Thyroid gland (tissue), 4 donors: ENCODE results near the gene ST8SIA1. TPM values are rescaled to one million over a fixed set of nuclear protein-coding genes. Genes with fewer than 3 reads are reported as not detected.

ENCODE experiments used
- DNase-seq, 2 donors: peaks; one replicate each; pipeline ENCODE4 v3.0.0-alpha.2; 2019
- H3K27ac ChIP-seq, 3 donors: fragments of 200-600 bp; sonication (generic); 1 replicate in 2 of 3; 2 replicates in 1 of 3; pipeline ENCODE4 v1.5.1; 2016 to 2019; ENCODE audit warnings: mild to moderate bottlenecking in 1 of 3, moderate library complexity in 1 of 3
- H3K27me3 ChIP-seq: fragments of 200-600 bp; sonication (generic); one replicate; pipeline ENCODE4 v1.5.1; 2019
- H3K36me3 ChIP-seq, 2 donors: fragments of 200-600 bp; sonication (generic); one replicate each; pipeline ENCODE4 v1.5.1; 2016 to 2019
- H3K4me1 ChIP-seq, 2 donors: fragments of 200-600 bp; sonication (generic); one replicate each; pipeline ENCODE4 v1.5.1; 2017 to 2019
- H3K4me3 ChIP-seq, 3 donors: fragments of 200-600 bp; sonication (generic); replicated peaks in 1 of 3; 1 replicate in 2 of 3; 2 replicates in 1 of 3; pipeline ENCODE4 v1.5.1; 2016; ENCODE audit warnings: mild to moderate bottlenecking in 1 of 3
- H3K9me3 ChIP-seq: fragments of 200-600 bp; sonication (generic); one replicate; pipeline ENCODE4 v1.5.1; 2017
- CTCF ChIP-seq, 6 experiments: fragments of 200-600 bp in 3 of 6; fragments of 450-650 bp in 3 of 6; sonication (generic) in 3 of 6; IDR thresholded peaks; one replicate each; pipeline ENCODE4 v1.5.1; 2016 to 2019; ENCODE audit warnings: antibody characterized with exemption in 6 of 6, mild to moderate bottlenecking in 2 of 6, inconsistent platforms in 1 of 6, moderate library complexity in 1 of 6
- POLR2A ChIP-seq, 2 donors: fragments of 450-650 bp; IDR thresholded peaks; one replicate each; pipeline ENCODE4 v1.6.1; 2017; ENCODE audit warnings: antibody characterized with exemption in 2 of 2, mild to moderate bottlenecking in 2 of 2, moderate library complexity in 1 of 2
- WGBS, 2 donors: methylation state at CpG; one replicate each; pipeline ENCODE4 v1.1.5; 2017; 5-methylcytosine and 5-hydroxymethylcytosine counted together
- intact Hi-C: fragments of 100-400 bp; cut with DNase I; formaldehyde crosslinking; loops from one replicate; pipeline ENCODE4 v1.15.1; 2023
- total RNA-seq, 4 donors: library from RNA; depleted of rRNA; stranded (reverse); fragments of >200 nt; gene quantifications; one replicate each; pipeline ENCODE4 v1.2.3, GENCODE V29; 2016

Gene ST8SIA1
- total RNA-seq, 4 donors from 2014 or later, result 2.5 to 5.2 (median 4.9) TPM

- TF ChIP-seq CTCF (IDR thresholded peaks at IDR 0.05), result no peak
- no peak for TF ChIP-seq POLR2A (IDR thresholded peaks at IDR 0.05)
- Histone ChIP-seq H3K9me3 (no peaks in the 10 kb centered on the region), H3K36me3 (no peaks in the 10 kb centered on the region), H3K27ac (no peak overlapping the region), H3K4me3 (no peak overlapping the region), H3K4me1 (peaks cover 15% of the 10 kb centered on the region in 2 donors), H3K27me3 (no peaks in the 10 kb centered on the region)
- no peak for DNase-seq
- intact Hi-C loops, result no loop called here
Observed at GRCh38 chr12:22299294-22299912, 35.1 kb downstream of the ST8SIA1 start.

GRCh38 chr12:22289250-22289649 lies 45.3 kb downstream of the ST8SIA1 start:
- H3K4me3 ChIP-seq, result no peak overlapping the region
- no peaks in the 10 kb centered on the region for H3K9me3 ChIP-seq
- TF ChIP-seq POLR2A (IDR thresholded peaks at IDR 0.05) (no peak), CTCF (IDR thresholded peaks at IDR 0.05) (no peak)
- intact Hi-C loops, result no loop called here
- H3K4me1 ChIP-seq, result no peaks in the 10 kb centered on the region
- no peaks in the 10 kb centered on the region for H3K27me3 ChIP-seq
- H3K27ac ChIP-seq, result no peak overlapping the region
- no peak for DNase-seq
- no peaks in the 10 kb centered on the region for H3K36me3 ChIP-seq
- WGBS, 2 donors, result 96% methylated on average over 6 of the region's 6 CpGs

DNA sequence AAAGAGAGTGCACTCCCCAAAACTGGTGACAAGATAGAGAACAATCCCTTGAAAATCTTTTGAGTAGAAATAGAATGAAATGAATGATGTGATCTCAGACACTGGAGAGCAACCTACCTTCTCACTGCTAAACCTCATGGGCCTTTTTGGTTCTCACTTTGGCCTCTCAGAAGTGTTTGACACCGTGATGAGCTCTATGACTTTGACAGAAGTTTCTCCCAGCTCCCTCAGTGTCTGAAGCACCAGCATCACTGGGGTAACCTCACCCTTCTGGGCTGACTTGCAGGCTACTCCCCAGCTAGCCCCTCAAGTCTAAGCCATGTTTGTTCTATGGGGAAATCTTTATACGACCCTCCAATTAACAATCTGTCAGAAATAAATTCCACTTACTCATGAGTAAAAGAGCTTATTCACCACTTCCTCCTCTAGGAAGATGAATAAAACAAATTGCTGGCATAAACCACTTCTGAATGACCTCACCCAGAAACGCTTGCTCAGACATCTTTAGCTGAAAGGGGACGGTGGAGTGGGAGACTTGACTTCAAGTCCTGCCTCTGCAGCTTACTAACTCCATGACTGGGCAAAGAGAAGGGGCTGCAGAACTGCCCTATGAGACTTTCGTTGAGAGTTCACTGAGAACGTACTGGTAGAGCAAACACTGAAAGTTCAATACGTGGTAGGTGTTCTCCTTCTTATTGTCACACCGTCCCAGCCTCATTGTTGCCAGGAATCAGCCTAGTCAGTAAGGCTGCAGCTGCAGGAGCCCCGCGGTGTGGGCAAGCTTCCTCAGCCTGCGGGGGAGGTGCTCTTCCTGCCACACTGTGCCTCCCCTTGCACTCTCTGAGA lies 46.5 kb downstream of the ST8SIA1 start:
- H3K9me3 ChIP-seq, result no peaks in the 10 kb centered on the region
- intact Hi-C loops, result no loop called here
- TF ChIP-seq POLR2A (IDR thresholded peaks at IDR 0.05), result no peak
- no peak for TF ChIP-seq CTCF (IDR thresholded peaks at IDR 0.05)
- no peaks in the 10 kb centered on the region for H3K27me3 ChIP-seq
- no peak overlapping the region for H3K4me3 ChIP-seq
- no peaks in the 10 kb centered on the region for H3K4me1 ChIP-seq
- WGBS, 2 donors, result 38 to 40% methylated on average over 11 of the region's 11 CpGs
- H3K36me3 ChIP-seq, result no peaks in the 10 kb centered on the region
- DNase-seq, result no peak
- no peak overlapping the region for H3K27ac ChIP-seq

GRCh38 chr12:22287101-22287500 lies 47.4 kb downstream of the ST8SIA1 start:
- H3K27me3 ChIP-seq, result no peaks in the 10 kb centered on the region
- no peaks in the 10 kb centered on the region for H3K9me3 ChIP-seq
- no peak for TF ChIP-seq CTCF (IDR thresholded peaks at IDR 0.05)
- TF ChIP-seq POLR2A (IDR thresholded peaks at IDR 0.05), result no peak
- DNase-seq, result no peak
- no peaks in the 10 kb centered on the region for H3K36me3 ChIP-seq
- intact Hi-C loops, result no loop called here
- no peak overlapping the region for H3K27ac ChIP-seq
- H3K4me3 ChIP-seq, result no peak overlapping the region
- H3K4me1 ChIP-seq, result no peaks in the 10 kb centered on the region
- WGBS, 2 donors, result 87 to 92% methylated on average over 3 of the region's 3 CpGs

- Histone ChIP-seq H3K36me3 (no peaks in the 10 kb centered on the region), H3K27ac (no peak overlapping the region), H3K9me3 (no peaks in the 10 kb centered on the region), H3K4me1 (no peaks in the 10 kb centered on the region), H3K4me3 (no peak overlapping the region), H3K27me3 (no peaks in the 10 kb centered on the region)
- intact Hi-C loops, result no loop called here
- no peak for DNase-seq
- TF ChIP-seq POLR2A (IDR thresholded peaks at IDR 0.05) (no peak), CTCF (IDR thresholded peaks at IDR 0.05) (no peak)
Observed at GRCh38 chr12:22286569-22286968, 47.9 kb downstream of the ST8SIA1 start.
